Activated CD8-positive, alpha-beta T cell treated with anti-CD3 and anti-CD28 coated beads for 36 hours (primary cell): ENCODE measurements around the gene LGI4. TPM values are rescaled to one million over a fixed set of nuclear protein-coding genes. Genes with fewer than 3 reads are reported as not detected.

Source experiments
- ATAC-seq: fragments of 200-7000 bp; cut with Tn5 transposase; one replicate; pipeline ENCODE4 v1.10.0; 2021; ENCODE audit warnings: mild to moderate bottlenecking, moderate library complexity
- CTCF ChIA-PET: fragments of 350-600 bp; sonication (Branson Sonifier 250); formaldehyde crosslinking; loops from one replicate; lab custom pipeline; 2021; ENCODE audit warnings: antibody characterized with exemption; lab: Charles Lee
- POLR2A ChIA-PET: fragments of 350-600 bp; sonication (Branson Sonifier 250); formaldehyde crosslinking; loops from one replicate; lab custom pipeline; 2021; ENCODE audit warnings: antibody characterized with exemption; lab: Charles Lee
- DNase-seq: peaks from one replicate; pipeline ENCODE4 v3.0.0-alpha.2; 2020
- H3K27ac Mint-ChIP-seq: one replicate; pipeline ENCODE4 v1.8.0; 2021; ENCODE audit warnings: mild to moderate bottlenecking, mixed read lengths
- H3K27me3 Mint-ChIP-seq: one replicate; pipeline ENCODE4 v1.8.0; 2021; ENCODE audit warnings: mixed read lengths
- H3K36me3 Mint-ChIP-seq: one replicate; pipeline ENCODE4 v1.8.0; 2021; ENCODE audit warnings: low read depth, mixed read lengths
- H3K4me1 Mint-ChIP-seq: one replicate; pipeline ENCODE4 v1.8.0; 2021; ENCODE audit warnings: low read depth, mixed read lengths
- H3K4me3 Mint-ChIP-seq: one replicate; pipeline ENCODE4 v1.8.0; 2021; ENCODE audit warnings: mild to moderate bottlenecking, moderate library complexity, mixed read lengths
- H3K9me3 Mint-ChIP-seq: one replicate; pipeline ENCODE4 v1.8.0; 2021; ENCODE audit warnings: mixed read lengths
- CTCF ChIP-seq: fragments of 200-600 bp; IDR thresholded peaks from one replicate; pipeline ENCODE4 v1.8.0; 2022; ENCODE audit warnings: antibody characterized with exemption, mild to moderate bottlenecking
- intact Hi-C: fragments of 100-400 bp; cut with micrococcal nuclease; formaldehyde crosslinking; loops from one replicate; pipeline ENCODE4 v1.10.0; 2022
- total RNA-seq, 2 experiments: library from RNA; stranded (reverse); gene quantifications; one replicate each; pipeline ENCODE4 v1.2.3, GENCODE V29; 2021

The LGI4 gene
- total RNA-seq, 2 experiments from 2014 or later, result 0.25 to 0.27 TPM

- intact Hi-C loops, result no loop called here
- Mint-ChIP-seq H3K4me1 (peaks cover 20% of the 10 kb centered on the region), H3K9me3 (no peaks in the 10 kb centered on the region), H3K27me3 (no peaks in the 10 kb centered on the region), H3K36me3 (peaks cover 14% of the 10 kb centered on the region), H3K4me3 (no peak overlapping the region), H3K27ac (no peak overlapping the region)
- no peak for DNase-seq
- ChIA-PET POLR2A (interaction anchor here (1.2 kb wide), 1 partner anchor 13 kb away, joined by 4 read pairs; no protein-coding TSS in a partner anchor), CTCF (interaction anchor here (0.8 to 6.2 kb wide), 2 partner anchors 9 to 15 kb away, joined by 3 to 57 read pairs; partner anchors contain the start of gene FXYD7)
- no peak for TF ChIP-seq CTCF
- no peak for ATAC-seq
Observed at GRCh38 chr19:35151273-35152065, 16.6 kb upstream of the LGI4 start.

GRCh38 chr19:35150445-35150844 is 15.6 kb upstream of the LGI4 start:
- Mint-ChIP-seq H3K4me3 (no peak overlapping the region), H3K4me1 (peaks cover 14% of the 10 kb centered on the region), H3K36me3 (peaks cover 4% of the 10 kb centered on the region), H3K27ac (no peak overlapping the region), H3K9me3 (no peaks in the 10 kb centered on the region), H3K27me3 (no peaks in the 10 kb centered on the region)
- CTCF ChIA-PET, result interaction anchor here (1.3 kb wide), 1 partner anchor 91 kb away, joined by 3 read pairs; no protein-coding TSS in a partner anchor
- intact Hi-C loops, result no loop called here
- POLR2A ChIA-PET, result interaction anchor here (1.2 kb wide), 1 partner anchor 14 kb away, joined by 4 read pairs; no protein-coding TSS in a partner anchor
- DNase-seq (no peak), ATAC-seq (no peak)
- TF ChIP-seq CTCF, result no peak

GRCh38 chr19:35149463-35149862 is 14.6 kb upstream of the LGI4 start:
- no peak overlapping the region for H3K4me3 Mint-ChIP-seq
- no peaks in the 10 kb centered on the region for H3K36me3 Mint-ChIP-seq
- no peaks in the 10 kb centered on the region for H3K9me3 Mint-ChIP-seq
- H3K4me1 Mint-ChIP-seq, result peaks cover 17% of the 10 kb centered on the region
- no peak for TF ChIP-seq CTCF
- no peak overlapping the region for H3K27ac Mint-ChIP-seq
- DNase-seq, result no peak
- ChIA-PET CTCF (interaction anchor here (1.3 kb wide), 1 partner anchor 92 kb away, joined by 3 read pairs; no protein-coding TSS in a partner anchor), POLR2A (interaction anchor here (0.6 kb wide), 1 partner anchor 38 kb away, joined by 3 read pairs; no protein-coding TSS in a partner anchor)
- no peak for ATAC-seq
- intact Hi-C loops, result loop anchor here (10.0 kb wide), 1 partner anchor 115 kb away; the partner anchor contains the start of gene USF2
- H3K27me3 Mint-ChIP-seq, result no peaks in the 10 kb centered on the region

GRCh38 chr19:35146746-35147459 is 12.0 kb upstream of the LGI4 start:
- intact Hi-C loops, result loop anchor here (10.0 kb wide), 1 partner anchor 118 kb away; the partner anchor contains the start of gene USF2
- Mint-ChIP-seq H3K27ac (no peak overlapping the region), H3K4me1 (peaks cover 26% of the 10 kb centered on the region), H3K9me3 (no peaks in the 10 kb centered on the region), H3K36me3 (no peaks in the 10 kb centered on the region), H3K4me3 (no peak overlapping the region), H3K27me3 (peaks cover 7% of the 10 kb centered on the region)
- ATAC-seq (no peak), DNase-seq (no peak)
- POLR2A ChIA-PET, result interaction anchor here (1.1 kb wide), 1 partner anchor 10 kb away, joined by 3 read pairs; no protein-coding TSS in a partner anchor
- TF ChIP-seq CTCF, result no peak
- CTCF ChIA-PET, result interaction anchor here (1.1 kb wide), 1 partner anchor 80 kb away, joined by 3 read pairs; no protein-coding TSS in a partner anchor
